Type B pancreatic cell (in vitro differentiated cells): ENCODE data around the gene YIPF6. TPM values are rescaled to one million over a fixed set of nuclear protein-coding genes. Genes with fewer than 3 reads are reported as not detected.
"Not testable (repeated sequence)": the region's sequence is repeated elsewhere in the genome, so short reads cannot be mapped to it uniquely, and the experiment has no call there.

Experiments used
- DNase-seq: peaks from one replicate; pipeline ENCODE4 v3.0.0; 2021; ENCODE audit warnings: mixed read lengths; ENCODE audit not compliant: unreplicated experiment; ENCODE audit errors: extremely low spot score
- H3K27ac Mint-ChIP-seq: 2 replicates; pipeline ENCODE4 v1.8.0; 2021; ENCODE audit warnings: mild to moderate bottlenecking, mixed read lengths
- H3K27me3 Mint-ChIP-seq: 2 replicates; pipeline ENCODE4 v1.8.0; 2021; ENCODE audit warnings: mixed read lengths
- H3K36me3 Mint-ChIP-seq: 2 replicates; pipeline ENCODE4 v1.8.0; 2021; ENCODE audit warnings: mixed read lengths
- H3K4me1 Mint-ChIP-seq: one replicate; pipeline ENCODE4 v1.8.0; 2021; ENCODE audit warnings: mixed read lengths; ENCODE audit not compliant: unreplicated experiment
- H3K4me3 Mint-ChIP-seq: 2 replicates; pipeline ENCODE4 v1.8.0; 2021; ENCODE audit warnings: mild to moderate bottlenecking, mixed read lengths
- H3K9me3 Mint-ChIP-seq: 2 replicates; pipeline ENCODE4 v1.8.0; 2021; ENCODE audit warnings: mixed read lengths
- total RNA-seq: library from RNA; stranded (reverse); gene quantifications from 2 replicates; pipeline ENCODE4 v1.2.1, GENCODE V29; 2021; ENCODE audit warnings: low replicate concordance
- TF ChIP-seq, protein P1 (sequence below): fragments of 200-600 bp; sonication (generic); conservative IDR thresholded peaks from 2 replicates; pipeline ENCODE4 v1.5.0; 2021; ENCODE audit warnings: antibody characterized with exemption, mild to moderate bottlenecking

Gene YIPF6
- total RNA-seq, 1 donor from 2014 or later, result 34.9 TPM

DNA sequence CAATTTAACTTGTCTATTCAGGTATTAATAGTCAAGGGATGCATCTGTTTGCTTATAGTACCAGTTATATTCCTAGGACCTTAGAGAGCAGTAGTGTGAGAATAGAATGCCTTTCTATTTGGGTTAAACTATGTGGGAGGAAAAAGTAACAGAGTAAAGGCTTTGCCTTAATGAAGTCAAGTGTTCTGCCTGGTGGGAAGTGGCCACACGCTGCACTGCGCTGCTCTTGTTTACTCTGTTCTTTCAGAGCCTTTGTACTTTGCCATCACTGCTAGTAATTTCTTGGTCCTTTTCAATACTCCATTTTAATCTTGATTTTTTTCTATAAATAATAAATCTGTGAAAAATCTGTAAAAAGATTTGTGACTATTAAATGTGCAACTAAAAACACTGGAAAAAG lies 38.0 kb downstream of the YIPF6 start:
- no peak for DNase-seq
- peaks cover 3% of the 10 kb centered on the region for H3K9me3 Mint-ChIP-seq
- no peak overlapping the region for H3K27ac Mint-ChIP-seq
- H3K4me1 Mint-ChIP-seq, result no peaks in the 10 kb centered on the region
- H3K4me3 Mint-ChIP-seq, result no peak overlapping the region
- no peaks in the 10 kb centered on the region for H3K27me3 Mint-ChIP-seq
- TF ChIP-seq, protein P1, sequence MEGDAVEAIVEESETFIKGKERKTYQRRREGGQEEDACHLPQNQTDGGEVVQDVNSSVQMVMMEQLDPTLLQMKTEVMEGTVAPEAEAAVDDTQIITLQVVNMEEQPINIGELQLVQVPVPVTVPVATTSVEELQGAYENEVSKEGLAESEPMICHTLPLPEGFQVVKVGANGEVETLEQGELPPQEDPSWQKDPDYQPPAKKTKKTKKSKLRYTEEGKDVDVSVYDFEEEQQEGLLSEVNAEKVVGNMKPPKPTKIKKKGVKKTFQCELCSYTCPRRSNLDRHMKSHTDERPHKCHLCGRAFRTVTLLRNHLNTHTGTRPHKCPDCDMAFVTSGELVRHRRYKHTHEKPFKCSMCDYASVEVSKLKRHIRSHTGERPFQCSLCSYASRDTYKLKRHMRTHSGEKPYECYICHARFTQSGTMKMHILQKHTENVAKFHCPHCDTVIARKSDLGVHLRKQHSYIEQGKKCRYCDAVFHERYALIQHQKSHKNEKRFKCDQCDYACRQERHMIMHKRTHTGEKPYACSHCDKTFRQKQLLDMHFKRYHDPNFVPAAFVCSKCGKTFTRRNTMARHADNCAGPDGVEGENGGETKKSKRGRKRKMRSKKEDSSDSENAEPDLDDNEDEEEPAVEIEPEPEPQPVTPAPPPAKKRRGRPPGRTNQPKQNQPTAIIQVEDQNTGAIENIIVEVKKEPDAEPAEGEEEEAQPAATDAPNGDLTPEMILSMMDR, result no peak
- peaks cover 11% of the 10 kb centered on the region for H3K36me3 Mint-ChIP-seq

DNA sequence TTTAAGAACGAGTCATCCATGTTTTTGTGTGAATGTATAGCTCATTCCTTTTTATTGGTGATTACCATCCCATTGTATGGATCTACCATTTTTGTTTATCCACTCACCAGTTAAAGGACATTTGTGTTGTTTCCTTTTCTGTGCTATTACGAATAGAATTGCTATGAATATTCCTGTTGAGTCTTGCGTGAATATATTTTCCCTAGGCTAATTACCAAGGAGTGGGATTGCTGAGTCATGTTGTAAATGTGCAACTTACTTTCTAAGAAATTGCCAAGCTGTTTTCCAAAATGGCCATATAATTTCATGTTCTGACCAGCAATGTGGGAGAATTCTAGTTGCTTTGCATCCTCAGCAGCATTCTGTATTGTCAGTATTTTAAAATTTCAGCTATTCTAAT lies 51.3 kb downstream of the YIPF6 start:
- Mint-ChIP-seq H3K9me3 (no peaks in the 10 kb centered on the region), H3K27ac (no peak overlapping the region), H3K4me3 (no peak overlapping the region), H3K27me3 (no peaks in the 10 kb centered on the region), H3K4me1 (no peaks in the 10 kb centered on the region), H3K36me3 (no peaks in the 10 kb centered on the region)
- TF ChIP-seq, protein P1, result no peak
- DNase-seq, result no peak

DNA sequence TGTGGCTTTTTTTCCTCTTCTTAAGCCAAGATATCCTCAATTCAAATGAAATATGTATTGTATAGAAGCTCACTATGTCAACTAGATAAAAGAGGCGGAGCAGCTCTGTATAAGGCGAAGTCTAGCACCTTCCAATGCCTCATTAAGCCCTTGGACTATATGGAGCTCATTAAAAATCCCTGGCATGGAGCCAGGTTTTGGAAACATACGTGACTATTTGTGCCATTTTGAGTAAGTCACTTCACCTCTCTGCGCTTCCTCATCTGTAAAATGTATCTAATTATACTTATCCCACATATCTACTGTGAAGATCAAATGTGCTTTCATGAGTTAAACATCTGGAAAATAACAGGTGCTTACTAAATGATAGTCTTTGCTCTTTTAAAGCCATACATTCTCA lies 57.2 kb downstream of the YIPF6 start:
- no peak for DNase-seq
- no peak overlapping the region for H3K27ac Mint-ChIP-seq
- H3K4me3 Mint-ChIP-seq, result no peak overlapping the region
- H3K4me1 Mint-ChIP-seq, result no peaks in the 10 kb centered on the region
- no peaks in the 10 kb centered on the region for H3K9me3 Mint-ChIP-seq
- TF ChIP-seq, protein P1, result no peak
- no peaks in the 10 kb centered on the region for H3K36me3 Mint-ChIP-seq
- no peaks in the 10 kb centered on the region for H3K27me3 Mint-ChIP-seq

DNA sequence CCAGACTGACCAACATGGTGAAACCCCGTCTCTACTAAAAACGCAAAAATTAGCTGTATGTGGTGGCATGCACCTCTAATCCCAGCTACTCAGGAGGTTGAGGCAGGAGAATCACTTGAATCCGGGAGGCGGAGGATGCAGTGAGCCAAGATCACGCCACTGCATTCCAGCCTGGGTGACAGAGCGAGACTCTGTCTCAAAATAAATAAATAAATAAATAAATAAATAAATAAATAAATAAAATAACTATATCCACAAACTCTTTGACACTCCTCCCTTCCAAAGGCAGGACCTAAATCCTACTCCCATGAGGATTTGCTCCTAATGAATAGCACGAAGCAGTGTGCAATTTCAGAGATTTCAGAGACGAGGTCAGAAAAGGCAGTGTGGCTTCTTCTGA lies 58.3 kb downstream of the YIPF6 start:
- H3K27ac Mint-ChIP-seq, H3K36me3 Mint-ChIP-seq, DNase-seq, H3K27me3 Mint-ChIP-seq, H3K4me1 Mint-ChIP-seq, H3K4me3 Mint-ChIP-seq, H3K9me3 Mint-ChIP-seq: not testable (repeated sequence)

DNA sequence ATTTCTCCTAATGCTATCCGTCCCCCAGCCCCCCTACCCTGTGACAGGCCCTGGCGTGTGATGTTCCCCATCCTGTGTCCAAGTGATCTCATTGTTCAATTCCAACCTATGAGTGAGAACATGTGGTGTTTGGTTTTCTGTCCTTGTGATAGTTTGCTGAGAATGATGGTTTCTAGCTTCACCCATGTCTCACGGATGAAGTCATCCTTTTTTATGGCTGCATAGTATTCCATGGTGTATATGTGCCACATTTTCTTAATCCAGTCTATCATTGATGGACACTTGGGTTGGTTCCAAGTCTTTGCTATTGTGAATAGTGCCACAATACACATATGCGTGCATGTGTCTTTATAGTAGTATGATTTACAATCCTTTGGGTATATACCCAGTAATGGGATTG lies 61.1 kb downstream of the YIPF6 start:
- H3K4me3 Mint-ChIP-seq, H3K36me3 Mint-ChIP-seq, H3K4me1 Mint-ChIP-seq, H3K9me3 Mint-ChIP-seq, H3K27me3 Mint-ChIP-seq, DNase-seq, H3K27ac Mint-ChIP-seq: not testable (repeated sequence)

DNA sequence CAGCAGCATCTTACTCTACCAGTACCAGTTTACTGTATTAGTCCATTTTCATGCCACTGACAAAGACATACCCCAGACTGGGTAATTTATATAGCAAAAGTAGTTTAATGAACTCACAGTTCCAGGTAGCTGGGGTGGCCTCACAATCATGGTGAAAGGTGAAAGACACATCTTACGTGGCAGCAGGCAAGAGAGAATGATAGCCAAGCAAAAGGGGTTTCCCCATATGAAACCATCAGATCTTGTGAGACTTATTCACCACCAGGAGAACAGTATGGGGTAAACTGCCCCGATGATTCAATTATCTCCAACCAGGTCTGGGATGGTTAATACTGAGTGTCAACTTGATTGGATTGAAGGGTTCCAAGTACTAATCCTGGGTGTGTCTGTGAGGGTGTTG lies 69.3 kb downstream of the YIPF6 start:
- Mint-ChIP-seq H3K4me3 (no peak overlapping the region), H3K4me1 (no peaks in the 10 kb centered on the region), H3K27me3 (no peaks in the 10 kb centered on the region), H3K9me3 (peaks cover 16% of the 10 kb centered on the region), H3K36me3 (no peaks in the 10 kb centered on the region), H3K27ac (no peak overlapping the region)
- no peak for DNase-seq
- TF ChIP-seq, protein P1, result no peak

DNA sequence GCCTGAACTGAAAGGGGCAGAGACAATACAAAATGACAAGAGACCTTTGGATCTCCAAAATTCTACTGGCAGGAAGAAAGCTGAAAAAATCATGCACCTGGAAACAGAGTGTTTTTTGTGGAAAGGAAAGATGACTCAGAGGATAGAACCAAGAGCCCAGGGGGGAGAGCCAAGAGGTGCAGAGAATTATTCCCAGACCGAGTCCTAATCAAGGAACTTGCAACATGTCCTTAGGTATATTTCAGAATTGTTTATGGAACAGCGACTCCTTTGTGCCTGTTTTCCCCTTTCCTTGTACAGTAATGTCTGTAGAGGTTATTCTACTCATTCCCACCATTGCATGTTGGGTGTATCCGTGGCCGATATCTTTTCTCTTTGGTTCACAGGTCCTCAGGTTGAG lies 71.7 kb downstream of the YIPF6 start:
- TF ChIP-seq, protein P1, result no peak
- Mint-ChIP-seq H3K4me3 (no peak overlapping the region), H3K9me3 (peaks cover 10% of the 10 kb centered on the region), H3K36me3 (no peaks in the 10 kb centered on the region), H3K4me1 (no peaks in the 10 kb centered on the region), H3K27me3 (no peaks in the 10 kb centered on the region), H3K27ac (no peak overlapping the region)
- no peak for DNase-seq
